GM12872 (cell line): ENCODE measurements around the gene SYNJ2.

ENCODE experiments used
- TF ChIP-seq, protein P1 (sequence below): IDR thresholded peaks from 3 replicates; pipeline ENCODE4 v1.5.1; 2011; ENCODE audit warnings: low read depth, mild to moderate bottlenecking, low read length, moderate library complexity; ENCODE audit not compliant: insufficient read depth

SYNJ2 gene

DNA sequence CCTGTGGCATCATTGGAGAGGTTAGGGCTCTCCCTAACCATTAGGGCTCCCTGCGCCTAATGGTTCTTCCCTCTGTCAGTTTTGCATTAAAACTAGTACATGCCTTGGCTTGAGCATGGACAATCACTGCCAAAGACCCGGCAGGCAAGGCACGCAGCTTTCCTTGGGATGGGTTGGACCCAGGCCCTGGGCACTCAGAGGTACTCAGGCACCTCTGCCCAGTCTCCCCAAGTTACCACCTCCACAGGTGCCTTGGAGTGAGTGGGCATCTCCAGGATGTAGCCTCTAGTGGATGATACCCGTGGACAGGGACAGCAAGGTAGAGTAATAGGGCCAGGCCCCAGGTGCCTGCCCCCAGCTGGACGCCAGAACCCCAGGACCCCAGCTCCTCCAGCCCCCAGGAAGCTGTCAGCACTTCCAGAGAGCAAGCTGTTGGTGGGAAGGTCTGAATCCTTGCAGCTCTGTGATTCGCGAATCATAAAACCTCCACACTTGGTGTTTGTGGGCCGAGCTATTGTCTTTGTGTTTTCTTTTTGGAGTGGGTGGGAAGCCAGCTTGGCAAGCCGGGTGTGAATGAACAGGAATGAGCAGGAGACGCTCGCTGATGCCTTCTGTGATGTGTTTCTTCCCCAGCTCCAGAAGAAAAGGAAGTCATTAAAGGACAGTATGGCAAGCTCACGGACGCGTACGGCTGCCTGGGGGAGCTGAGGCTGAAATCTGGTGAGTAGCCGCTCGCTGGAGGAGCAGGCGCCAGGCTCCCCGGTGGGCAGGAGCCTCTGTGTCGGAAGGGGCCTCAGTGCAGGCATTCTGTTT is 35.1 kb downstream of the SYNJ2 start:
- TF ChIP-seq, protein P1, sequence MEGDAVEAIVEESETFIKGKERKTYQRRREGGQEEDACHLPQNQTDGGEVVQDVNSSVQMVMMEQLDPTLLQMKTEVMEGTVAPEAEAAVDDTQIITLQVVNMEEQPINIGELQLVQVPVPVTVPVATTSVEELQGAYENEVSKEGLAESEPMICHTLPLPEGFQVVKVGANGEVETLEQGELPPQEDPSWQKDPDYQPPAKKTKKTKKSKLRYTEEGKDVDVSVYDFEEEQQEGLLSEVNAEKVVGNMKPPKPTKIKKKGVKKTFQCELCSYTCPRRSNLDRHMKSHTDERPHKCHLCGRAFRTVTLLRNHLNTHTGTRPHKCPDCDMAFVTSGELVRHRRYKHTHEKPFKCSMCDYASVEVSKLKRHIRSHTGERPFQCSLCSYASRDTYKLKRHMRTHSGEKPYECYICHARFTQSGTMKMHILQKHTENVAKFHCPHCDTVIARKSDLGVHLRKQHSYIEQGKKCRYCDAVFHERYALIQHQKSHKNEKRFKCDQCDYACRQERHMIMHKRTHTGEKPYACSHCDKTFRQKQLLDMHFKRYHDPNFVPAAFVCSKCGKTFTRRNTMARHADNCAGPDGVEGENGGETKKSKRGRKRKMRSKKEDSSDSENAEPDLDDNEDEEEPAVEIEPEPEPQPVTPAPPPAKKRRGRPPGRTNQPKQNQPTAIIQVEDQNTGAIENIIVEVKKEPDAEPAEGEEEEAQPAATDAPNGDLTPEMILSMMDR, result no peak

DNA sequence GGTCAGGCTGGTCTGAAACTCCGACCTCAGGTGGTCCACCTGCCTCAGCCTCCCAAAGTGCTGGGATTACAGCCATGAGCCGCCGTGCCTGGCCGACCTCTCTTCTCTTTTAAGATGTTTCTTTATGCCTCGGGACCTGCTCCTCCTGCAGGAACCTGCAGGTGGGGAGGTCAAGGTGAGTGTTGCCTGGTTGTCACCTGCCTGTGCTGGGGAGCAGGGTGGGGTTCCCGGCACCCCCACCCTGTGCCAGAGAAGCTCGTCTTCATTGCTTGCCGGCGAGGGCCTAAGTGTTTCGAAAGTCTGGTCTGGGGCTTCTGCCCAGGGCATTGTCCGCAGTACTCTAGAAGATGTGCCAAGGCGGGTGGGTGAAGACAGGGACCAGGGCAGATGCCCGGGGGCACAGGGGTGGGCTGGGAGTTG is 36.0 kb downstream of the SYNJ2 start:
- TF ChIP-seq, protein P1, result no peak

DNA sequence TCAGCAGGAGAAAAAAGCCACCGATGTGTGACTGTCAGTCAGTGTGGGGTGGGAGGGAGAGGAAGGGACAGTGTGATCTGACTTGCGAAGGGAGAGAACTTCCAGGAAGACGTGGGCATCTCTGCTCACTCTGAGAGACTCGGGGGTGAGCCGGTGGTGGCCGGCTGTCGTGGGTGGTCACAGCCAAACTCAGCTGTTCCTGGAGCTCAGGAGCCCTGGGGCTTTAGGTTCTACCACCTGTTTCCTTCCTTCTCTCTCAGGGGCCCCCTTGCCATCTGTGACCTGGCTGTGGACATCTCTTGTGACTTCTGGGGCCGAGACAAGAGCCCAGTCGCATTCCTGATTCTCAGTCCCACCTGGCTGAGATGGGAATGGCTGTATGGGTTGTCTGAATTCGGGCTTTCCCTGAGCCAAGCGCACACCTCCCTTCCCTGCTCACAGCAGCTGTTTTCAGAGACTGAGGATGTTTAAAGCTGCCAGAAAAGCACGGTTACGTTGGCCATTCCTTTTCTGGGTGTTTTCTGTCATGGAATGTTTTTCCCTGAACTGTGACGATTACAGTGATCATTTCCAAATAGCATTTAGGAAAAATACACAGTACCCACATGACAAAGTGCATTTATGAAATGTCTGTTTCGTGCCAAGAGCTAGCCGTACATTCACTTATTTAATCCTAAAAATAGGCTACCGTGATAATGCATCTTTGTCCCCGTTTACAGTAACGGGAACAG is 36.5 kb downstream of the SYNJ2 start:
- TF ChIP-seq, protein P1, result no peak

DNA sequence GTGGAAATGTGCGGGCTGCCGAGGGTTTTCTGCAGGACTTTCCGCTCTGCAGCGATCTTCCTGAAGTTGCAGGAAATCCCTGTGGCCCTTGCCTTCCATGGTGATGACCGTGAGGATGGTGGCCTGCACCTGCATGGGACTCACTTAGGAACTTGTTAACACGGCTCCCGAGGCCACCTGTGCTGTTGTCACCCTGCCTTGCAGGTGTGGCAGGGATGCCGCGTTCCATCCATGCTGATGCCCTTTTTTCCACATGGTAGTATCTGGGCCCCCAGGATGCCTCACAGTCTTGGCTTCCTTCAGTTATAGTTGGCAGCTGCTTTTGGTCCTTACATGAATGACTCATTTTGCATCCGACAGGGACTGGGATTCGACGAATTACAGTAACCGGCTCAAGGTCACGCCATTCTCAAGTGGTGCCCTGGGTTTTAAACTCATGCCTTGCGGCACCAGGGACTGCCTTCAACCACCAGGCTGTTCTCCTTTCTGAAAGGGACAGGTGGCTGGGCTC is 37.2 kb downstream of the SYNJ2 start:
- TF ChIP-seq, protein P1, result no peak

DNA sequence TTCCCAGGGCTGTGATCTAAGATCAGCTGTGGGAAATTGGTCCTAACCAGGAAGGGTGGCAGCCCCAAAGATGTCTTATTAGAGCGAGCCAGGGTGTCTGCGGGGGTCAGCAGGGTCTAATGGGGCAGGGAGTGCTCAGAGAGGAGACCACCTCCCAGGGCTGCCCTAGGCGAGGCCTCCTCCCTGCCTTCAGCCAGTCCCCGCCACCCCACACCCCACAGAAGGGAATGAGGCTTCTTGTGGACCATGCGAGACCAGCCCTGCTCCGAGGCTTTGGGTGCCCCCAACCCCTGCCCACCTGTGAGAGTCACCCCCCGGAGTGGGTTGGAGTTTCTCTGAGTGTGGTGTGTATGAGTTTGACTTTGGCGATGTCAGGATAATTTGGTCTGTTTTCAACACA is 37.8 kb downstream of the SYNJ2 start:
- TF ChIP-seq, protein P1, result no peak

DNA sequence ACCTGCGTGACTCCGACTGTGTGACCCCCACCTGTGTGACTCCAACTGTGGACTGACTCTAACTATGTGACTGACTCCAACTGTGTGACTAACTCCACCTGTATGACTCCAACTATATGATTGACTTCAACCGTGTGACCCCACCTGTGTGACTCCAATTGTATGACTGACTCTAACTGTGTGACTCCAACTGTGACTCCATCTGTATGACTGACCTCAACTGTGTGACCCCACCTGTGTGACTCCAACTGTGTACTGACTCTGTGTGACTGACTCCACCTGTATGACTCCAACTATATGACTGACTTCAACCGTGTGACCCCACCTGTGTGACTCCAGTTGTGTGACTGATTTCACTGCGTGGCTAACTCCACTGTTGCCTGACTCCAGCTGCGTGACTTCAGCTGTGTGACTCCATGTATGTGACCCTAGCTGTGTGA is 38.6 kb downstream of the SYNJ2 start:
- TF ChIP-seq, protein P1, result no peak

DNA sequence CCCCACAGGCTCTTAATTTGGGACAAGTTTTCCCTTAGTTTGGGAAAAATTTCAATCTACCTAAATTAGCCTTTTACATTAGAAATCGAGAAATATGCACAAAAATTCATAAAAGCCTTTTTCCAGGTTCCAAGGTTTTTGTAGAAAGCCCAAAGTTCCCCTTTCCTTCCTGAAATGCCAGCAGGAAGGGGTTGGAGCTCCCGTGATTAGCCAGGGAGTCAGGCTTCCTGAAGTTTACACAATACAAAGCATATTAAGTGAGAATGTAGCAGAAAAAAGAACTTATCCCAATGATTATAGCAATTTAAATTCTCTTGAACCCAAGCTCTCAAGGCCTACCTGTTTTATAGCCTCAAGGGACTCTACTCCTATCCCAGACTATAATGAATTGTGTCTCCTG is 39.1 kb downstream of the SYNJ2 start:
- TF ChIP-seq, protein P1, result no peak
